Suprapubic skin (tissue), 4 donors: ENCODE data around the gene RYK. TPM values are rescaled to one million over a fixed set of nuclear protein-coding genes. Genes with fewer than 3 reads are reported as not detected.

Source experiments
- DNase-seq, 2 donors: peaks; one replicate each; pipeline ENCODE4 v3.0.0-alpha.2; 2019; ENCODE audit warnings: low spot score in 2 of 2
- H3K27ac ChIP-seq: fragments of 200-600 bp; sonication (generic); one replicate; pipeline ENCODE4 v1.5.1; 2019
- H3K27me3 ChIP-seq: fragments of 200-600 bp; sonication (generic); one replicate; pipeline ENCODE4 v1.5.1; 2019
- H3K36me3 ChIP-seq: fragments of 200-600 bp; sonication (generic); one replicate; pipeline ENCODE4 v1.5.1; 2019
- H3K4me1 ChIP-seq: fragments of 200-600 bp; sonication (generic); one replicate; pipeline ENCODE4 v1.5.1; 2019
- H3K4me3 ChIP-seq: fragments of 200-600 bp; sonication (generic); one replicate; pipeline ENCODE4 v1.5.1; 2019; ENCODE audit warnings: mild to moderate bottlenecking
- H3K9me3 ChIP-seq: fragments of 200-600 bp; sonication (generic); one replicate; pipeline ENCODE4 v1.5.1; 2019
- EP300 ChIP-seq: sonication (generic); formaldehyde crosslinking; IDR thresholded peaks from one replicate; pipeline ENCODE4 v1.6.1; 2017; ENCODE audit warnings: antibody characterized with exemption
- POLR2A ChIP-seq, 2 donors: fragments of 450-650 bp; IDR thresholded peaks; one replicate each; pipeline ENCODE4 v1.6.1; 2017; ENCODE audit warnings: antibody characterized with exemption in 2 of 2, mild to moderate bottlenecking in 2 of 2, moderate library complexity in 2 of 2
- POLR2AphosphoS5 ChIP-seq, 3 donors: sonication (generic); formaldehyde crosslinking; IDR thresholded peaks; one replicate each; pipeline ENCODE4 v1.6.1; 2017; ENCODE audit warnings: antibody characterized with exemption in 3 of 3
- WGBS: methylation state at CpG from one replicate; pipeline ENCODE4 v1.1.5; 2018; 5-methylcytosine and 5-hydroxymethylcytosine counted together
- total RNA-seq, 4 donors: library from RNA; depleted of rRNA; stranded (reverse); fragments of >200 nt; gene quantifications; one replicate each; pipeline ENCODE4 v1.1.0, GENCODE V29; 2016
- TF ChIP-seq, protein P1 (sequence below), 2 donors: fragments of 200-600 bp in 1 of 2; fragments of 450-650 bp in 1 of 2; sonication (generic) in 1 of 2; IDR thresholded peaks; one replicate each; pipeline ENCODE4 v1.5.1; 2016 to 2019; ENCODE audit warnings: antibody characterized with exemption in 2 of 2, mild to moderate bottlenecking in 1 of 2, moderate library complexity in 1 of 2

Gene RYK
- total RNA-seq, 4 donors from 2014 or later: 65.5 to 214 (median 80.1) TPM

- WGBS: 73% methylated on average over 5 of the region's 5 CpGs
- DNase-seq: no peak
- H3K27ac ChIP-seq: no peak overlapping the region
Observed at GRCh38 chr3:134294302-134295280, 43.9 kb upstream of the RYK start.

GRCh38 chr3:134291319-134292254 lies 40.9 kb upstream of the RYK start:
- no peaks in the 10 kb centered on the region for H3K36me3 ChIP-seq
- H3K27ac ChIP-seq: peak overlapping the region; percentile 6
- H3K9me3 ChIP-seq: peaks cover 3% of the 10 kb centered on the region
- TF ChIP-seq, protein P1, sequence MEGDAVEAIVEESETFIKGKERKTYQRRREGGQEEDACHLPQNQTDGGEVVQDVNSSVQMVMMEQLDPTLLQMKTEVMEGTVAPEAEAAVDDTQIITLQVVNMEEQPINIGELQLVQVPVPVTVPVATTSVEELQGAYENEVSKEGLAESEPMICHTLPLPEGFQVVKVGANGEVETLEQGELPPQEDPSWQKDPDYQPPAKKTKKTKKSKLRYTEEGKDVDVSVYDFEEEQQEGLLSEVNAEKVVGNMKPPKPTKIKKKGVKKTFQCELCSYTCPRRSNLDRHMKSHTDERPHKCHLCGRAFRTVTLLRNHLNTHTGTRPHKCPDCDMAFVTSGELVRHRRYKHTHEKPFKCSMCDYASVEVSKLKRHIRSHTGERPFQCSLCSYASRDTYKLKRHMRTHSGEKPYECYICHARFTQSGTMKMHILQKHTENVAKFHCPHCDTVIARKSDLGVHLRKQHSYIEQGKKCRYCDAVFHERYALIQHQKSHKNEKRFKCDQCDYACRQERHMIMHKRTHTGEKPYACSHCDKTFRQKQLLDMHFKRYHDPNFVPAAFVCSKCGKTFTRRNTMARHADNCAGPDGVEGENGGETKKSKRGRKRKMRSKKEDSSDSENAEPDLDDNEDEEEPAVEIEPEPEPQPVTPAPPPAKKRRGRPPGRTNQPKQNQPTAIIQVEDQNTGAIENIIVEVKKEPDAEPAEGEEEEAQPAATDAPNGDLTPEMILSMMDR (IDR thresholded peaks at IDR 0.05): no peak
- peak in 1 of 3 donors; percentile 62 for TF ChIP-seq POLR2AphosphoS5 (IDR thresholded peaks at IDR 0.05)
- H3K4me3 ChIP-seq: no peak overlapping the region
- peaks cover 17% of the 10 kb centered on the region for H3K4me1 ChIP-seq
- WGBS: 25% methylated on average over 4 of the region's 4 CpGs
- peak; percentile 90 to 92 for DNase-seq
- H3K27me3 ChIP-seq: no peaks in the 10 kb centered on the region

More at GRCh38 chr3:134294302-134295280, 43.9 kb upstream of the RYK start:
- TF ChIP-seq, protein P1 (IDR thresholded peaks at IDR 0.05): no peak
- no peak for TF ChIP-seq POLR2A (IDR thresholded peaks at IDR 0.05)
- no peak for TF ChIP-seq EP300
- TF ChIP-seq POLR2AphosphoS5 (IDR thresholded peaks at IDR 0.05): no peak
- no peaks in the 10 kb centered on the region for H3K27me3 ChIP-seq
- peaks cover 22% of the 10 kb centered on the region for H3K4me1 ChIP-seq
- H3K9me3 ChIP-seq: peaks cover 3% of the 10 kb centered on the region
- no peak overlapping the region for H3K4me3 ChIP-seq
- H3K36me3 ChIP-seq: no peaks in the 10 kb centered on the region

- Histone ChIP-seq H3K4me3 (no peak overlapping the region), H3K36me3 (no peaks in the 10 kb centered on the region), H3K9me3 (no peaks in the 10 kb centered on the region), H3K4me1 (peaks cover 17% of the 10 kb centered on the region), H3K27ac (no peak overlapping the region), H3K27me3 (no peaks in the 10 kb centered on the region)
- DNase-seq: no peak
- no peak for TF ChIP-seq EP300
- no peak for TF ChIP-seq POLR2AphosphoS5 (IDR thresholded peaks at IDR 0.05)
- TF ChIP-seq, protein P1 (IDR thresholded peaks at IDR 0.05): no peak
- no peak for TF ChIP-seq POLR2A (IDR thresholded peaks at IDR 0.05)
Observed at GRCh38 chr3:134287512-134287911, 36.9 kb upstream of the RYK start.

DNA sequence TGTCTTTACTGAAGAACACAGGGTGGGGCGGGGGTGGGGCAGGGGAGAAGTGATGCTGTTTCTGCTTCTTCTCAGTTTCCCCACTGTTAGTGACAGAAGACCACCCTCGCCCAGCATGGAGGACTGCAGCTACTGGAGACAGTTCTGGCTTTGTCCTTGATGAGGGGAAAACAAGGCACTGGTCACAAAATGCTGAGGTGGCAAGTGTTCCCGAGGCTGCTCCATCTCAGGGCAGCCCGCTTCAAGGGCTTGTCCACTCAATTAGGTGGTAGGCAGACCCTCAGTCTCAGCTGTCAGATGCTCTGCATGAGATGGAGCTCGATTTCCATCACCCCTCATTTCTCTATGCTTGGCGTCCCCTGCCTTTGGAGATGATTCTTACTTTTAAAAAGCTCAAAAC lies 33.8 kb upstream of the RYK start:
- no peaks in the 10 kb centered on the region for H3K27me3 ChIP-seq
- no peak for DNase-seq
- H3K36me3 ChIP-seq: no peaks in the 10 kb centered on the region
- TF ChIP-seq EP300 (no peak), POLR2AphosphoS5 (IDR thresholded peaks at IDR 0.05) (no peak), POLR2A (IDR thresholded peaks at IDR 0.05) (no peak)
- TF ChIP-seq, protein P1 (IDR thresholded peaks at IDR 0.05): no peak
- H3K4me3 ChIP-seq: no peak overlapping the region
- WGBS: 91% methylated on average over 6 of the region's 6 CpGs
- H3K9me3 ChIP-seq: no peaks in the 10 kb centered on the region
- H3K4me1 ChIP-seq: peaks cover under 1% of the 10 kb centered on the region
- no peak overlapping the region for H3K27ac ChIP-seq
